Left ventricle myocardium superior (tissue), 1 donor: ENCODE measurements around the gene CLEC10A. TPM values are rescaled to one million over a fixed set of nuclear protein-coding genes. Genes with fewer than 3 reads are reported as not detected.
"Not testable (repeated sequence)": the region's sequence is repeated elsewhere in the genome, so short reads cannot be mapped to it uniquely, and the experiment has no call there.

Source experiments
- ATAC-seq: fragments of 200-7000 bp; cut with Tn5 transposase; one replicate; pipeline ENCODE4 v1.9.1; 2020; ENCODE audit warnings: mild to moderate bottlenecking, moderate library complexity
- DNase-seq: peaks from one replicate; pipeline ENCODE4 v3.0.0-alpha.2; 2020
- intact Hi-C: fragments of 100-400 bp; cut with micrococcal nuclease; formaldehyde crosslinking; loops from one replicate; pipeline ENCODE4 v1.11.0; 2022
- total RNA-seq: library from RNA; stranded (reverse); fragmentation: NEBNext Ultra II Directional; extraction: Animal tissue kit (Norgen Biotek cat#: 25700); gene quantifications from one replicate; pipeline ENCODE4 v1.2.1, GENCODE V29; 2021
- donor health status: DM: no; HTN: yes; CAD: no; lungs with severe emphysema.

The CLEC10A gene
- total RNA-seq, 1 donor from 2014 or later, result 4.4 TPM

DNA sequence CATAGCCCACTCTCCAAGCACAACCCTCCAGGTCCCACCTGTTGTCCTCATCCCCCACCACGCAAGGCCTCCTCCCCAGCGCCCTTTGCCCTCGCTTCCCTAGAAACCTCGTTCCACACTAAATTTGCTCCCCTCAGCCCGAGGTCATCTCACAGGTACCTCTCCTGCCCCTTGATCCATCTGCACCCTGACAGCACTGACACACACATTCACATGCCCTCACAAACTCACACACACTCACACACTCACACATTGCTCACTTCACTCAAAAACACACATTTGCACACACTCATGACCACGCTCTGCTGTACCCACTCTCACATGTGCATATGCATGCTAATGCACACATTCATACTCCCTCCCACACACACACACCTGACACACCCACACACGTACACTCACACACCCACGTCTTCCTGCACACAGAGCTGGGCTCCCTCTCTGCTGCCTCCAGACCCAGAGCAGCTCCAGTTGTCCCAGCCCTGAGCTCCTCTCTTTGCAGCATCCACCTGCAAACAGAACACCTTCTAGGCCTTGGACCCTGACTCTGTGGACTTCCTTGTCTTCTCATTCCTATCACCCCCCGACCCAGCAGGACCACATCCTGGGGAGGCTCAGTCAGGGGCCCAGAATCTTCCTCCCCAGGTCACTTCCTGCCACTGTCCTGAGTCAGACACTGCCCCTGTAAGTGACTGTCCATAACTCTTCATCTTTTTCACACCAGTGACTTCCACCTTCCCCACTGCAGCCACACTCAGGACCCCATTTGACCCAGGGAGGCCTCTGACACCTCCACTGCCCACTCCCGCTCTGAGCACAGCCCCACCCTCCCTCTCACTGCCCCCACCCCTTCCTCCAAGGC is 29.6 kb upstream of the CLEC10A start:
- no peak for DNase-seq
- no peak for ATAC-seq
- intact Hi-C loops, result no loop called here

GRCh38 chr17:7108981-7109380 is 28.9 kb upstream of the CLEC10A start:
- no peak for ATAC-seq
- intact Hi-C loops, result no loop called here

DNA sequence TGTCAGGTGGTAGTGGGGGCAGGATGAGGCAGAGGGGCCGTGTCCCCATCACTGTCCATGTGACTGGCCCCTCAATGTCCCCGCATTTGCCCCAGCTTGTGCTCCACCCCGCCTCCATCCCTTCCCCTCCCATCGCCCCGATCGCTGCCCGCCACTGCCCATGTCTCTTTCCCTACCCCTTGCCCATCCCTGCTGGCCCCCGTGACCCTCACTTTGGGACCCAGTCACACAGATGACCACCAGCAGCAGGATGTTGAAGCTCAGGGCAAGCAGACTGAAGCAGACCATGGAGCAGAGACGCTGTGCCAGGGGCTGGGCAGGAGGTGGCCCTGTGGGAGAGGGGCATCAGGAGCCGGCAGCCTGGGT is 28.5 kb upstream of the CLEC10A start:
- no peak for DNase-seq

More at GRCh38 chr17:7108981-7109380, 28.9 kb upstream of the CLEC10A start:
- DNase-seq, result no peak

GRCh38 chr17:7107795-7108559 is 27.9 kb upstream of the CLEC10A start:
- DNase-seq, result no peak
- intact Hi-C loops, result no loop called here
- ATAC-seq, result no peak

More for the DNA sequence above, 28.5 kb upstream of the CLEC10A start:
- intact Hi-C loops, result no loop called here
- no peak for ATAC-seq

- ATAC-seq (no peak), DNase-seq (no peak)
- intact Hi-C loops, result no loop called here
Measured at GRCh38 chr17:7107012-7107754, 27.1 kb upstream of the CLEC10A start.

DNA sequence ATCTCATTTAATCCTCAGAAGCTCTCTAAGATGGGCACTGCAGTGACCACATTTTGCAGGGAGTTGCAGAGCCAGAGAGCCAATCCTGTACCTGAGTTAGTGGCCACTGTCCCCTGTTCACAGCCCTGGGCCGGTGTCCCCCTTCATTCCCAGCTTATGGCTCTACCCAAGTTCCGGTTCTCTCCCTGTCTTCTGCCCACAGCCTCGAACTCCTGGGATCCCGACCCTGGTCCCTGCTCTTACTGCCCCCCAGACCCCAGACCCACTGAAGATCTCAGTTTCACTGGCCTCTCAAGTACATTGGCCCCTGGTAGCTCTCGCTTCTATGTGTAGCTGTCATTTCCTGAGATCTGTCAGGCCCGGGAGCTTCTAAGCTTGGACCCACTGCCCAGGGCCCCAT is 22.4 kb upstream of the CLEC10A start:
- ATAC-seq (no peak), DNase-seq (no peak)
- intact Hi-C loops, result no loop called here

- intact Hi-C loops, result no loop called here
- ATAC-seq (no peak), DNase-seq (no peak)
Measured at GRCh38 chr17:7101531-7101930, 21.5 kb upstream of the CLEC10A start.

DNA sequence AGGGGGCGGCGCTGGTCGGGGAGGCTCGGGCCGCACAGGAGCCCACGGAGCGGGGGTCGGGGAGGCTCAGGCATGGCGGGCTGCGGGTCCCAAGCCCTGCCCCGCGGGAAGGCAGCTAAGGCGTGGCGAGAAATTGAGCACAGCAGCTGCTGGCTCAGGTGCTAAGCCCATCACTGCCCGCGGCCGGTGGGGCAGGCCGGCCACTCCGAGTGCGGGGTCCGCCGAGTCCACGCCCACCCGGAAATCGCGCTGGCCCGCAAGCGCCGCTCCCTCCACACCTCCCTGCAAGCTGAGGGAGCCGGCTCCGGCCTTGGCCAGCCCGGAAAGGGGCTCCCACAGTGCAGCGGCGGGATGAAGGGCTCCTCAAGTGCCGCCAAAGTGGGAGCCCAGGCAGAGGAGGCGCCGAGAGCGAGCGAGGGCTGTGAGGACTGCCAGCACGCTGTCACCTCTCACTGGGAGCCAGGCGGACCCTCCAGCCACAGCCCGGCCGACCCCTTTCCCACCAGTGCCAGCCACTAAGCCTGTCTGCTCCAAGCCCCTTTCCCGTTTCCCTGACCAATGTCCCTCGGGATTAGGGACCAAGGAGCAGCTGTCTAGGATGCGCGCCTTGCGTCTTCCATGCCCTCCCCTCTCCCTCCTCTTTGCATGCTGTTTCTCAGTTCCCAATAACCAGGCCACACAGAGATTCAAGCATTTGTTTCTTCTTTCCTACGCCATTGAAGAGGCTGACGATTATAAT is 20.8 kb upstream of the CLEC10A start:
- intact Hi-C loops, result not testable (repeated sequence)

GRCh38 chr17:7098802-7099459 is 18.9 kb upstream of the CLEC10A start:
- intact Hi-C loops, result no loop called here
- ATAC-seq (peak; percentile 21), DNase-seq (no peak)

More for the DNA sequence above, 20.8 kb upstream of the CLEC10A start:
- not testable (repeated sequence) for ATAC-seq, DNase-seq

DNA sequence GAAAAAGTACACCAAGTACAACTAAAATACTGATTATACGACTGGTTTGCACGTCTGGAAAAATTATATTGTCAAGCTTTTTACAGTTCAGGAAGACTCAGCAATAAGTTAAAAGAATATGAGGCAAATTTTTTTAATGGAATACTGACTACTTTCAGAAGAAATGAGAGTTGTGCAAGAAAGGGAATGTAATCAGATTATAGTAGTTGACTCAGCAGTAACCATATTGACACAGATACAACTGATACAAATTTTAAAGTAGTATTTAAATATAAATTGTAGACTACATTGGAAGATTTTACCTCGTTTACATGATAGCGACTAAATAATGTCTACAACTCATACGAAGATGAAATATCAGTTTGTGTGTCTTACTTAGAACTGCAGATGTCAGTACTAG is 17.9 kb upstream of the CLEC10A start:
- intact Hi-C loops, result no loop called here
- no peak for ATAC-seq
- DNase-seq, result no peak

- intact Hi-C loops, result no loop called here
Measured at GRCh38 chr17:7095625-7096024, 15.6 kb upstream of the CLEC10A start.

DNA sequence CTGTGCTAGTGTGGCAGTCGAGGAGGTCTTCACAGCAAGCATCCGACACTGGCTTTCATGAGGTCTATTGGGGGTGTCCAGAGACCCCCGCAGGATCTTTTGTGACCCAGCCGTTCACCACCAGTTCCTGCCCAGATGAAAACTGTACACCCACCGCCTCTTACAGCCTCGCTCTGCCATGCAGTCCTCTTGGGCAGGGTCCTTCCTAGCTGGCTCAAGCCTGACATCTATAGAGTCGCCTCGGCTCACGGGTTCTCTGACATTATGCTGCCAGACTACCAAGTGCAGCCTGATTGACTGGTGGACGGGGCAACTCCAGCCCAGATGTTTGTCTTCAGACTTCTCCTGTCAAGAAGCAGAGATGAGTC is 14.6 kb upstream of the CLEC10A start:
- no peak for ATAC-seq
- no peak for DNase-seq
- intact Hi-C loops, result no loop called here

More at GRCh38 chr17:7095625-7096024, 15.6 kb upstream of the CLEC10A start:
- peak; percentile 41 for ATAC-seq
- no peak for DNase-seq

DNA sequence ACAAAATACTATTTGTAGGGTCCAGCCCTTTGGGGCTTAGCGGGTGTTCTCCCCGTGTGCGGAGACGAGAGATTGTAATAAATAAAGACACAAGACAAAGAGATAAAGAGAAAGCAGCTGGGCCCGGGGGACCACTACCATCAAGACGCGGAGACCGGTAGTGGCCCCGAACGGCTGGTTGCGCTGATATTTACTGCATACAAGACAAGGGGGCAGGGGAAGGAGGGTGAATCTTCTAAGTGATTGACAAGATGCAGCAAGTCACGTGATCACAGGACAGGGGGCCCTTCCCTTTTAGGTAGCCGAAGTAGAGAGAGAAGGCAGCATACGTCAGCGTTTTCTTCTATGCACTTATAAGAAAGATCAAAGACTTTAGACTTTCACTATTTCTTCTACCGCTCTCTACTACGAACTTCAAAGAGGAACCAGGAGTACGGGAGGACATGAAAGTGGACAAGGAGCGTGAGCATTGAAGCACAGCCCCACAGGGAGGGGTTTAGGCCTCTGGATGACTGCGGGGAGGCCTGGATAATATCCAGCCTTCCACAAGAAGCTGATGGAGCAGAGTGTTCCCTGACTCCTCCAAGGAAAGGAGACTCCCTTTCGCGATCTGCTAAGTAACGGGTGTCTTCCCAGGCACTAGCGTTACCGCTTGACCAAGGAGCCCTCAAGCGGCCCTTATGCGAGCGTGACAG is 11.4 kb upstream of the CLEC10A start:
- not testable (repeated sequence) for ATAC-seq

GRCh38 chr17:7089570-7089969 is 9.5 kb upstream of the CLEC10A start:
- ATAC-seq, intact Hi-C loops, DNase-seq: not testable (repeated sequence)

More for the DNA sequence above, 11.4 kb upstream of the CLEC10A start:
- intact Hi-C loops, DNase-seq: not testable (repeated sequence)

GRCh38 chr17:7088442-7088841 is 8.4 kb upstream of the CLEC10A start:
- ATAC-seq, intact Hi-C loops, DNase-seq: not testable (repeated sequence)

- DNase-seq, result no peak
- ATAC-seq, result no peak
- intact Hi-C loops, result no loop called here
Measured at GRCh38 chr17:7084088-7084487, 4.0 kb upstream of the CLEC10A start.

DNA sequence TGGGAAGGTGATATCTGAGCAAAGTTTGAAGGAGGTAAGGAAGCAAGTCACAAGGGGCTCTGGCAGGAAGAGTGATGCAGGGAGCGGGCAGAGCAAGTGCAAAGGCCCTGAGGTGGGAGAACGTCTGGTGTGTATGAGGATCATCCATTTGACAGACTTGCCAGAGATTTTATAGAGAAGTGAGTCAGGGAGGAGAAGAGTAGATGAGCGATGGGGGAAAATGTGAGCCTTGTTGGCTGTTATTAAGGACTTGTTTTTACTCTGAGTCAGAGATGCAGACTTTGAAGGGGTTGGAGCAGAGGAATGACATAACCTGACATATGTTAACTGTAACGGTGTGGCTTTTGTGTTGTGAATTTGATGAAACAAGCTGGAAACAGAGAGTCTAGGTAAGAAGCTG is 3.5 kb upstream of the CLEC10A start:
- ATAC-seq (no peak), DNase-seq (no peak)
- intact Hi-C loops, result no loop called here
